Smooth muscle cell (in vitro differentiated cells): Measurements from ENCODE around the gene KBTBD6. TPM values are rescaled to one million over a fixed set of nuclear protein-coding genes. Genes with fewer than 3 reads are reported as not detected.

ENCODE experiments used
- DNase-seq: peaks from one replicate; lab custom pipeline; 2025; ENCODE audit not compliant: unreplicated experiment; lab: John Stamatoyannopoulos, UW
- H2AFZ ChIP-seq: fragments of 200-600 bp; sonication (generic); 2 replicates; pipeline ENCODE4 v1.6.0; 2016; ENCODE audit warnings: antibody characterized with exemption, low read depth, mild to moderate bottlenecking
- H3F3A ChIP-seq: fragments of 200-600 bp; sonication (generic); 2 replicates; pipeline ENCODE4 v1.6.0; 2017; ENCODE audit warnings: antibody characterized with exemption, low read depth
- H3K27ac ChIP-seq: fragments of 200-600 bp; sonication (generic); 2 replicates; pipeline ENCODE4 v1.5.1; 2016; ENCODE audit warnings: low read depth, mild to moderate bottlenecking
- H3K27me3 ChIP-seq: fragments of 200-600 bp; sonication (generic); 2 replicates; pipeline ENCODE4 v1.6.1; 2016; ENCODE audit warnings: low read depth, mild to moderate bottlenecking
- H3K36me3 ChIP-seq: fragments of 200-600 bp; sonication (generic); 2 replicates; pipeline ENCODE4 v1.5.1; 2016; ENCODE audit warnings: low read depth
- H3K4me1 ChIP-seq: fragments of 200-600 bp; sonication (generic); 2 replicates; pipeline ENCODE4 v1.5.1; 2016; ENCODE audit warnings: low read depth
- H3K4me2 ChIP-seq: fragments of 200-600 bp; sonication (generic); 2 replicates; pipeline ENCODE4 v1.6.0; 2016; ENCODE audit warnings: mild to moderate bottlenecking
- H3K4me3 ChIP-seq: fragments of 200-600 bp; sonication (generic); 2 replicates; pipeline ENCODE4 v1.5.1; 2016; ENCODE audit warnings: mild to moderate bottlenecking
- H3K79me2 ChIP-seq: fragments of 200-600 bp; sonication (generic); 2 replicates; pipeline ENCODE4 v1.6.0; 2016; ENCODE audit warnings: low read depth, mild to moderate bottlenecking
- H3K9ac ChIP-seq: fragments of 200-600 bp; sonication (generic); 2 replicates; pipeline ENCODE4 v1.6.0; 2016; ENCODE audit warnings: low read depth
- H3K9me3 ChIP-seq: fragments of 200-600 bp; sonication (generic); replicated peaks from 2 replicates; pipeline ENCODE4 v1.5.1; 2016; ENCODE audit warnings: low read depth
- H4K20me1 ChIP-seq: fragments of 200-600 bp; sonication (generic); 2 replicates; pipeline ENCODE4 v1.6.0; 2016; ENCODE audit warnings: low read depth
- CTCF ChIP-seq: fragments of 200-600 bp; sonication (generic); IDR thresholded peaks from 2 replicates; pipeline ENCODE4 v1.5.1; 2017; ENCODE audit warnings: borderline replicate concordance, mild to moderate bottlenecking, antibody characterized with exemption; ENCODE audit not compliant: insufficient read depth, poor library complexity, severe bottlenecking
- WGBS: methylation state at CpG from one replicate; pipeline ENCODE4 v1.1.7; 2016; ENCODE audit warnings: low lambda C conversion rate; 5-methylcytosine and 5-hydroxymethylcytosine counted together
- polyA plus RNA-seq: library from polyadenylated mRNA; unstranded; fragments of >200 nt; fragmentation: Nextera tagmentation; extraction: Ambion mirVana; gene quantifications from 2 replicates; pipeline ENCODE4 v1.2.1, GENCODE V29; 2016
- total RNA-seq: library from RNA; depleted of rRNA; stranded (reverse); fragments of >200 nt; gene quantifications from 2 replicates; pipeline ENCODE4 v1.2.3, GENCODE V29; 2014

KBTBD6 gene
- total and polyA plus RNA-seq, 2 experiments from 2014 or later: 5.3 to 6.9 TPM

GRCh38 chr13:41152005-41152404 lies 19.4 kb upstream of the KBTBD6 start:
- Histone ChIP-seq H3K36me3 (peaks cover 8% of the 10 kb centered on the region), H3K4me1 (no peaks in the 10 kb centered on the region)
- WGBS: 98% methylated on average over 3 of the region's 3 CpGs

GRCh38 chr13:41150058-41150457 lies 17.5 kb upstream of the KBTBD6 start:
- H3F3A ChIP-seq: no peaks in the 10 kb centered on the region
- no peak for DNase-seq
- H3K79me2 ChIP-seq: no peaks in the 10 kb centered on the region
- peaks cover 36% of the 10 kb centered on the region for H3K9me3 ChIP-seq
- H3K4me3 ChIP-seq: no peak overlapping the region
- no peaks in the 10 kb centered on the region for H3K4me1 ChIP-seq
- WGBS: 93% methylated on average over 2 of the region's 2 CpGs
- H3K4me2 ChIP-seq: no peak overlapping the region
- H2AFZ ChIP-seq: no peak overlapping the region
- H3K27me3 ChIP-seq: no peaks in the 10 kb centered on the region
- H3K36me3 ChIP-seq: peaks cover 8% of the 10 kb centered on the region
- no peak overlapping the region for H3K9ac ChIP-seq
- H3K27ac ChIP-seq: no peak overlapping the region
- TF ChIP-seq CTCF: no peak
- no peaks in the 10 kb centered on the region for H4K20me1 ChIP-seq

More at GRCh38 chr13:41152005-41152404, 19.4 kb upstream of the KBTBD6 start:
- TF ChIP-seq CTCF: no peak
- Histone ChIP-seq H4K20me1 (no peaks in the 10 kb centered on the region), H3K4me2 (no peak overlapping the region), H3K27me3 (no peaks in the 10 kb centered on the region), H3K79me2 (no peaks in the 10 kb centered on the region), H3K9me3 (peaks cover 33% of the 10 kb centered on the region), H3F3A (no peaks in the 10 kb centered on the region), H3K4me3 (no peak overlapping the region), H3K9ac (no peak overlapping the region), H3K27ac (no peak overlapping the region), H2AFZ (no peak overlapping the region)
- DNase-seq: no peak

- H3F3A ChIP-seq: no peaks in the 10 kb centered on the region
- DNase-seq: no peak
- no peak overlapping the region for H3K4me2 ChIP-seq
- TF ChIP-seq CTCF: no peak
- no peaks in the 10 kb centered on the region for H4K20me1 ChIP-seq
- peaks cover 8% of the 10 kb centered on the region for H3K36me3 ChIP-seq
- no peaks in the 10 kb centered on the region for H3K79me2 ChIP-seq
- no peaks in the 10 kb centered on the region for H3K27me3 ChIP-seq
- H2AFZ ChIP-seq: no peak overlapping the region
- no peak overlapping the region for H3K27ac ChIP-seq
- 92% methylated on average over 3 of the region's 3 CpGs for WGBS
- H3K9ac ChIP-seq: no peak overlapping the region
- H3K9me3 ChIP-seq: peaks cover 36% of the 10 kb centered on the region
- no peaks in the 10 kb centered on the region for H3K4me1 ChIP-seq
- H3K4me3 ChIP-seq: no peak overlapping the region
Measured at GRCh38 chr13:41148419-41149283, 16.0 kb upstream of the KBTBD6 start.
